Muscle layer of colon (tissue), 2 donors: ENCODE measurements around the gene COPZ2.
"Not testable (repeated sequence)": the region's sequence is repeated elsewhere in the genome, so short reads cannot be mapped to it uniquely, and the experiment has no call there.

Experiments used
- H3K27ac ChIP-seq: one replicate; pipeline ENCODE4 v1.7.0; 2013; ENCODE audit warnings: low read depth, mild to moderate bottlenecking, low read length, moderate library complexity
- H3K27me3 ChIP-seq, 2 donors: one replicate each; pipeline ENCODE4 v1.7.0; 2013; ENCODE audit warnings: low read length in 2 of 2, mild to moderate bottlenecking in 2 of 2; ENCODE audit not compliant: insufficient read depth in 2 of 2, control insufficient read depth in 1 of 2
- H3K36me3 ChIP-seq: one replicate; pipeline ENCODE4 v1.7.0; 2013; ENCODE audit warnings: mild to moderate bottlenecking, low read length; ENCODE audit not compliant: insufficient read depth
- H3K4me1 ChIP-seq: one replicate; pipeline ENCODE4 v1.7.0; 2013; ENCODE audit warnings: mild to moderate bottlenecking, low read length; ENCODE audit not compliant: insufficient read depth
- H3K4me3 ChIP-seq, 2 donors: one replicate each; pipeline ENCODE4 v1.7.0; 2013; ENCODE audit warnings: low read length in 2 of 2, low read depth in 1 of 2, mild to moderate bottlenecking in 1 of 2, moderate library complexity in 1 of 2
- H3K9ac ChIP-seq: one replicate; pipeline ENCODE4 v1.7.0; 2013; ENCODE audit warnings: low read length
- H3K9me3 ChIP-seq: one replicate; pipeline ENCODE4 v1.7.0; 2013; ENCODE audit warnings: mild to moderate bottlenecking, low read length
- donor health status: abdominal sarcoma.
- donor health status: Adenocarcinoma of cecum.

Gene COPZ2

GRCh38 chr17:48001657-48002056 is 35.9 kb downstream of the COPZ2 start:
- H3K9ac ChIP-seq, H3K4me3 ChIP-seq, H3K27ac ChIP-seq, H3K27me3 ChIP-seq, H3K36me3 ChIP-seq, H3K9me3 ChIP-seq: not testable (repeated sequence)
- H3K4me1 ChIP-seq, result peaks cover 12% of the 10 kb centered on the region

DNA sequence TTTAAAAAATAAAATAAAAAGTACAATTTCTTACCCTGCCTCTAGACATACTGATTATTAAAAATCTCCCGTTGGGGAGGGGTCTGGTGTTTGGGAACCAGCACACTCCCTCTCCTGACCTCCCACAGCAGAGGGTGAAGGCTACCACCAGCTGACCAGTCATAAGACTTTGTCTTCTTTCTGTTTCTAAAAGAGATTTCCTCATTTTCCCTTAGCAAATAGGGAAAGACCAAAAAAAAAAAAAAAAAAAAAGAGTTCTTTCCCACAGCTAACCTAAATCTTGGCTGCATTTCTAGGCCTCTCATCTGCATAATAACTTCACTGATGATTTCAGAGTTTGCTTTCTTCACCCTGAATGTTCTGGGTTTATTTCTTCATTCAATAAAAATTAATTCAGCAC is 36.4 kb downstream of the COPZ2 start:
- Histone ChIP-seq H3K9ac (no peak overlapping the region), H3K27ac (no peak overlapping the region), H3K4me1 (peaks cover 12% of the 10 kb centered on the region), H3K4me3 (no peak overlapping the region), H3K9me3 (no peaks in the 10 kb centered on the region), H3K36me3 (no peaks in the 10 kb centered on the region), H3K27me3 (no peaks in the 10 kb centered on the region)

GRCh38 chr17:47999582-47999981 is 38.0 kb downstream of the COPZ2 start:
- Histone ChIP-seq H3K36me3 (no peaks in the 10 kb centered on the region), H3K9me3 (no peaks in the 10 kb centered on the region), H3K9ac (no peak overlapping the region), H3K4me1 (peaks cover 12% of the 10 kb centered on the region), H3K4me3 (no peak overlapping the region), H3K27ac (no peak overlapping the region), H3K27me3 (no peaks in the 10 kb centered on the region)

DNA sequence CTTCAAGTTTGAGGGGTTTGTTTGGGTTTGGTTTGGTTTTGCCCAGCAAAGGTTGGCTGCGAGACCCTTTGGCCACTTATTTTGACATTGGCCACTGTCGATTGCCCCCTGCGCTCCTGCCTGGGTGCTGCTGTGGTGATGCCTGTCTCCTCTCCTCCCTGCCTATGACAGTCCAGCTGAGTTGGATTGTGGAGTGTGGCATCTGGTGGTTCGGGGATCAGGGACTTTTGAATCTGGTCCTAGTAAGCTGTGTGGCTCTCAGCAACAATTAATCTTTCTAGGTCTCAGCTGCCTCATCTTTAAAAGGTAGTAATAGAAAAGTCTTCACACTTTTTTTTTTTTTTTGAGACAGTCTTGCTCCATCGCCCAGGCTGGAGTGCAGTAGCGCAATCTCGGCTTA is 39.6 kb downstream of the COPZ2 start:
- H3K4me3 ChIP-seq, result no peak overlapping the region
- H3K9me3 ChIP-seq, result no peaks in the 10 kb centered on the region
- no peak overlapping the region for H3K27ac ChIP-seq
- H3K4me1 ChIP-seq, result peaks cover 9% of the 10 kb centered on the region
- no peaks in the 10 kb centered on the region for H3K27me3 ChIP-seq
- H3K36me3 ChIP-seq, result no peaks in the 10 kb centered on the region
- no peak overlapping the region for H3K9ac ChIP-seq

GRCh38 chr17:47997586-47997985 is 40.0 kb downstream of the COPZ2 start:
- no peaks in the 10 kb centered on the region for H3K27me3 ChIP-seq
- H3K4me3 ChIP-seq, result no peak overlapping the region
- H3K9me3 ChIP-seq, result no peaks in the 10 kb centered on the region
- H3K9ac ChIP-seq, result no peak overlapping the region
- H3K36me3 ChIP-seq, result no peaks in the 10 kb centered on the region
- peaks cover 4% of the 10 kb centered on the region for H3K4me1 ChIP-seq
- H3K27ac ChIP-seq, result no peak overlapping the region

DNA sequence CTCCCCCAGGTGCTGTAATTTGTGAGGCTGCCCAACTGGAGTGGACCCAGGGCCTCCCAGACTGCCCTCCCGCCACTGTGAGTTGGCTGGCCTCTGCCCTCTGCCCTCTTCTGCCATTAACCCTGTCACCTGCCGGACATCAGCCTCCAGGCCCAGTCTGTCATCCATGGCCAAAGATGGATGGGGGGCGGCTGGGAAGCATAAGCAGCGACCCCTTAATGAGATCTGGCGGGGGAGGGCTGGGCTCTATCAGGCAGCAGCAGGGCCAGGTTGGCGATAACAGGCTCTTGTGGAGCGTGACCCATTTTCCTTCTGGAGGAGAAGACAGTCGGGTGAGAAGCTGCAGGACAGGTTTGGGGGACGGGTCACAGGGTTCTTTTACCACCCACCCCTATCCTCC is 41.4 kb downstream of the COPZ2 start:
- Histone ChIP-seq H3K9me3 (no peaks in the 10 kb centered on the region), H3K27ac (no peak overlapping the region), H3K9ac (no peak overlapping the region), H3K27me3 (no peaks in the 10 kb centered on the region), H3K4me1 (no peaks in the 10 kb centered on the region), H3K36me3 (no peaks in the 10 kb centered on the region), H3K4me3 (no peak overlapping the region)

DNA sequence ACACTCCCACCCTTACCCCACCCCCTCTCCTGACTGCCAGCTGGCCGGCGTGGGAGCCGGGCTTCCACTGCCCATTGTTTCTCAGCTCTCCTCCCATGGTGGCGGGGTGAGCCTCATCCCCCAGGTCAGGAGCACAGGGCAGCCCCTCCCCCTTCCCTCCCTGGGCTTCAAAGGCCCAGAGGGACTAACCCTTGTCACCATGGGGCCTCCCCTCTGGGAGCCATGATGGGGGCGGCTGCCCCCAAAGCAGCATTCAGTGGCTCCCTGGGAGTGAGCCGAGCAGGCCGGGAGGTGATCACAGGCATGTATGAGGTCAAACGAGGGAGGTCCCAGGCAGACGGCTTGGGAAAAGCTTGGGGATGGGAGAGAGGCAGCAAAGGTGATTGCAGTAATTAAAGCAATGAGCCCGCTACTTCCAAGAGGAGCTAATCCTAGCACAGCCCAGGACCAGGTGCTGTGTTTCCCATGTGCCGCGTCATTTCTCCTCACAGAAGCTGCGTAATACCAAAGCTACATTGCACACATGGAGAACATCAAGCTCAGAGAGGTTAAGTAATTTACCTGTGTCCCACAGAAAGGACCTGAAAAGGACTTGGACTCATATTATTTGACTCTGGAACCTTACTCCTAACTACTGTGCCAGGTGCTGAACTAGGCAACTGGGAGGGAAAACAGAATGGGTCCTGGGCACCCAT is 42.2 kb downstream of the COPZ2 start:
- Histone ChIP-seq H3K4me1 (no peaks in the 10 kb centered on the region), H3K4me3 (no peak overlapping the region), H3K27ac (no peak overlapping the region), H3K9me3 (no peaks in the 10 kb centered on the region), H3K27me3 (no peaks in the 10 kb centered on the region), H3K9ac (no peak overlapping the region), H3K36me3 (no peaks in the 10 kb centered on the region)

GRCh38 chr17:47994724-47995123 is 42.9 kb downstream of the COPZ2 start:
- Histone ChIP-seq H3K36me3 (no peaks in the 10 kb centered on the region), H3K4me3 (no peak overlapping the region), H3K27ac (no peak overlapping the region), H3K4me1 (no peaks in the 10 kb centered on the region), H3K9me3 (no peaks in the 10 kb centered on the region), H3K9ac (no peak overlapping the region), H3K27me3 (no peaks in the 10 kb centered on the region)

- H3K36me3 ChIP-seq, result no peaks in the 10 kb centered on the region
- H3K27ac ChIP-seq, result no peak overlapping the region
- H3K9ac ChIP-seq, result no peak overlapping the region
- H3K4me3 ChIP-seq, result no peak overlapping the region
- H3K27me3 ChIP-seq, result no peaks in the 10 kb centered on the region
- no peaks in the 10 kb centered on the region for H3K9me3 ChIP-seq
- no peaks in the 10 kb centered on the region for H3K4me1 ChIP-seq
These were observed 43.6 kb downstream of the COPZ2 start for GRCh38 chr17:47993964-47994363.

GRCh38 chr17:47993031-47993564 is 44.5 kb downstream of the COPZ2 start:
- H3K9ac ChIP-seq, result no peak overlapping the region
- peaks cover under 1% of the 10 kb centered on the region for H3K4me1 ChIP-seq

GRCh38 chr17:47992216-47992615 is 45.4 kb downstream of the COPZ2 start:
- Histone ChIP-seq H3K36me3 (no peaks in the 10 kb centered on the region), H3K27me3 (no peaks in the 10 kb centered on the region), H3K4me1 (peaks cover 8% of the 10 kb centered on the region), H3K9me3 (no peaks in the 10 kb centered on the region), H3K27ac (no peak overlapping the region), H3K4me3 (no peak overlapping the region), H3K9ac (no peak overlapping the region)

More at GRCh38 chr17:47993031-47993564, 44.5 kb downstream of the COPZ2 start:
- Histone ChIP-seq H3K27me3 (no peaks in the 10 kb centered on the region), H3K9me3 (no peaks in the 10 kb centered on the region), H3K36me3 (no peaks in the 10 kb centered on the region), H3K27ac (no peak overlapping the region), H3K4me3 (no peak overlapping the region)
